ENCODE data around the gene MFGE8. TPM values are rescaled to one million over a fixed set of nuclear protein-coding genes. Genes with fewer than 3 reads are reported as not detected.

MFGE8 gene
- total and polyA plus RNA-seq, 9 of the 15 experiments (the other 6 are each of a cell fraction or from before 2014, with no cell fraction given) = 2.3 to 142 (median 62.3) TPM

GRCh38 chr15:88894348-88894818 is 18.8 kb downstream of the MFGE8 start (continued):
- TF ChIP-seq REST (IDR thresholded peaks at IDR 0.05; ENCODE audit: borderline replicate concordance) = peak; percentile 58
- TF ChIP-seq REST (CRISPR knock-in tag; IDR thresholded peaks at IDR 0.05; ENCODE audit: low read depth) = no peak
- 0 out of 2 replicates have a peak, but pooled peaks have one; percentile 9 for TF ChIP-seq JUND (IDR thresholded peaks at IDR 0.05; ENCODE audit: borderline replicate concordance, low read depth, low read length)
- no peak for TF ChIP-seq JUND (tag; IDR thresholded peaks at IDR 0.05; ENCODE audit: borderline replicate concordance, low read depth, low read length)
- 0 out of 4 replicates have a peak, but pooled peaks of 1 of the 2 experiments have one; percentile 26 for TF ChIP-seq RCOR1 (IDR thresholded peaks at IDR 0.05; ENCODE audit: borderline replicate concordance in 1 of 2, low read depth in 2 of 2, low read length in 2 of 2)
- peak; percentile 43; the same call in 1 of the 2 replicates for TF ChIP-seq RB1 (IDR thresholded peaks at IDR 0.05; ENCODE audit: low read depth)
- TF ChIP-seq SETDB1 (IDR thresholded peaks at IDR 0.05; ENCODE audit: low read length) = no peak
- peak in 1 of 2 experiments; percentile 85; a peak in 2 of 4 replicates for TF ChIP-seq FOXA3 (CRISPR knock-in tag; conservative IDR thresholded peaks at IDR 0.05 in 1 of 2, IDR thresholded peaks at IDR 0.05 in 1 of 2)
- TF ChIP-seq CTCF (IDR thresholded peaks at IDR 0.05 in 2 of 3, conservative IDR thresholded peaks at IDR 0.05 in 1 of 3; ENCODE audit: insufficient read depth in 2 of 3, low read depth in 1 of 3, low read length in 3 of 3) = peak; percentile 85 to 90 (median 86)
- peak; percentile 92 for TF ChIP-seq STAG1 (CRISPR knock-in tag; IDR thresholded peaks at IDR 0.05; ENCODE audit: borderline replicate concordance)
- peak; percentile 29; the same call in 1 of the 2 replicates for TF ChIP-seq L3MBTL2 (IDR thresholded peaks at IDR 0.05)
- TF ChIP-seq SRF (CRISPR knock-in tag; IDR thresholded peaks at IDR 0.05) = peak in 1 of 2 experiments; percentile 37; a peak in 1 of 4 replicates
- peak; percentile 71 for TF ChIP-seq SMC3 (conservative IDR thresholded peaks at IDR 0.05; ENCODE audit: insufficient read depth, low read depth, low read length)
- peak; percentile 37; the same call in 1 of the 2 replicates for TF ChIP-seq CEBPB (tag; IDR thresholded peaks at IDR 0.05)
- 0 out of 2 replicates have a peak, but pooled peaks have one; percentile 41 for TF ChIP-seq CC2D1A (IDR thresholded peaks at IDR 0.05)

All from K562 (cell line).